Hepatic stellate cell (primary cell): ENCODE data around the gene TRDN.
"Not testable (repeated sequence)": the region's sequence is repeated elsewhere in the genome, so short reads cannot be mapped to it uniquely, and the experiment has no call there.

Experiments
- DNase-seq: peaks from one replicate; pipeline ENCODE4 v3.0.0; 2011; ENCODE audit warnings: low spot score

Gene TRDN

GRCh38 chr6:123288649-123289048, 348.1 kb downstream of the TRDN start:
- no peak for DNase-seq

- DNase-seq = no peak
Measured at GRCh38 chr6:123276546-123276980, 360.2 kb downstream of the TRDN start.

DNA sequence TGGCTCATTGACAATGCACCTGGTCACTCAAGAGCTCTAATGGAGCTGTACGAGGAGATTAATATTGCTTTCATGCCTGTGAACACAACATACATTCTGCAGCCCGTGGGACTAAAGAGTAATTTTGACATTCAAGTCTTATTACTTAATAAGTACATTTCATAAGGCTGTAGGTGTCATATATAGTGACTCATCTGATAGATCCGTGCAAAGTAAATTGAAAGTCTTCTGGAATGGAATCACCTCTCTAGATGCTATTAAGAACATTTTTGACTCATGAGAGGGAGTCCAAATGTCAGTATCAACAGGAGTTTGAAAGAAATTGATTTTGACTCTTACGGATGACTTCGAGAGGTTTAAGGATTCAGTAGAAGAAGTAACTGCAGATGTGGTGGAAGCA, 372.8 kb downstream of the TRDN start:
- DNase-seq = no peak

DNA sequence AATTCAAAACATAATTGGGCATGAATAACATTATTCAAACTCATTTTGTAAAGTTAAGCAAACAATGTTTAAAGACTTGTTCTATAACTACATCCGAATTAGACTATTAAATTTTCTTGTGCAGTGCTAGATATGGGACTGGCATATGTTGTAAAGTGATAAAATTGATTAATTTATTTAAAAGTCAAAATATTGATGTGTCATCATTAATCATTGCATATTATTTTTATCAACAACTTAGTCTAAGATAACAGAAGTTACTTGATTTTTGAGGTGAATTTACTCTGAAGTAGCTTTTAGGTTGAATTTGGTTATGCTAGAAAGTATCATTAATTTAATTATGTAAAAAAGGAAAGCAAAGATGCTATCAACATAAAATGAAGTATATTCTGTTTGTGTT, 396.1 kb downstream of the TRDN start:
- no peak for DNase-seq

- no peak for DNase-seq
Measured at GRCh38 chr6:123233336-123233735, 403.4 kb downstream of the TRDN start.

DNA sequence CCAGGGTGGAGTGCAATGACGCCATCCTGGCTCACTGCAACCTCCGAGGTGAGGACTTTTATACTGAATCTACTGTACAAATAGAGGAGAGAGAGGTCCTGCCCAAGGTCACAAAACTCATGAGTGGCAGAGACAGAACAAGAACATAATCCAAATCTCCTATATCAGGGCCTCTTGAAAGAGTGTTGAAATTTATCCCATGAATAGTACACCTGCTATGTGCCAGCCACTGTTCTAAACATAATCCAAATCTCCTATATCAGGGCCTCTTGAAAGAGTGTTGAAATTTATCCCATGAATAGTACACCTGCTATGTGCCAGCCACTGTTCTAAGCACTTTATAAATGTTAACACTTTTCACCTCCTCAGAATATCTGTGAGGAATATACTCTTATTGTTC, 409.0 kb downstream of the TRDN start:
- not testable (repeated sequence) for DNase-seq

- DNase-seq = no peak
Measured at GRCh38 chr6:123226398-123226797, 410.4 kb downstream of the TRDN start.

GRCh38 chr6:123224077-123224476, 412.7 kb downstream of the TRDN start:
- no peak for DNase-seq

GRCh38 chr6:123223461-123223860, 413.3 kb downstream of the TRDN start:
- DNase-seq = no peak

- no peak for DNase-seq
Measured at GRCh38 chr6:123215211-123215610, 421.5 kb downstream of the TRDN start.

DNA sequence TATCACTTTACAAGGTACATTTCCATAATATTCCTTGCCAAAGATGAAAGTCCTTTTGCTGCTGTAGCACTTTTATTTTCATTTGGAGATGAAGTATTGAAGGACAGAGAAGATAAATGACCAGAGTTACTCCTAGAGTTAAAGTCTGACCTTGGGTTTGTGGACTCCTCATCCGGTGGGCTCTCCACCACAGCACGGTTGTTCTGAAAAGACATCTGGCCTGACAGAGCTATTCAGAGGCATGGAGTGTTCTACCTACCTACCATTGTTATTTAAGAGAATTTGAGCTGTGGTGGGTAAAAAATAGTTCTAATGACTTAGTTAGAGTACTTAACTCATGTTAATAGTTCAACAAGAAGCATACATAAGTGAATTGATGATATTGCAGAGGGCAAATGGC, 422.3 kb downstream of the TRDN start:
- no peak for DNase-seq

DNA sequence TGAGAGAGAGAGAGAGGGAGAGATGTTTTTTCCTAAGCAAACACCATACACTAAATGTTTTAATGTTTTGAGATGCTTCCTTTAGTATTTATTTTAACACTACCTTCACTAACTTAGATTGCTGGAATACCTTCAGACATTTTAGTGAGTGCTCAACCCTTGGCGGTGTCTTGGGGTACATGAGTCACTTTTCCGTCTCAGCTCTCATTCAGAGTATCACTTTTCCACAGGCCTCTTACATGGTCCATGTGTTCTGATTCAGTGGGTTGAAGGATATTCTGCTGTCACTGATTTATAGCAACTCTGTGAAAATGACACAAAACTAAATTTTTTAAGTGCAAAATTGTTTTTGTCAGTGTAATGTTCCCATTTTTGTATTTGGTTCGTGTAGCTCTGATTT, 422.8 kb downstream of the TRDN start:
- DNase-seq = no peak

- no peak for DNase-seq
Measured at GRCh38 chr6:123211777-123212545, 424.8 kb downstream of the TRDN start.

DNA sequence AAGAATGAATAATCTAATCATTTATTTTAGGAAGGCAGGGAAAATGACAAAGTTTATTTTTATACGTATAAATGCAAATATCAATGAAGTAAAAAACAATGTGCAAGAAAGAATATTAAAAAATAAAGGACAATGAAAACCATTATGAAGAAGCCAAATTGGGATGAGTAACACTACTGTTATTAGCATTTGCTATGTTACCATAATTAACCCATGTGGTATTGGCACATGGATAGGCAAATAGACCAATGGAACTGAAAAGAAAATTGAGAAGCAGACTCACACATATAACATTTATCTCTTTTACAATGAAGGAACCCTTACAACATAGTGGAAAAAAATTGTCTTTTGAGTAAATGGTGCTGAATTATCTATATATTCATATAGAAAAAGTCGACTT, 426.1 kb downstream of the TRDN start:
- DNase-seq = no peak

- no peak for DNase-seq
Measured at GRCh38 chr6:123207967-123208510, 428.7 kb downstream of the TRDN start.

DNA sequence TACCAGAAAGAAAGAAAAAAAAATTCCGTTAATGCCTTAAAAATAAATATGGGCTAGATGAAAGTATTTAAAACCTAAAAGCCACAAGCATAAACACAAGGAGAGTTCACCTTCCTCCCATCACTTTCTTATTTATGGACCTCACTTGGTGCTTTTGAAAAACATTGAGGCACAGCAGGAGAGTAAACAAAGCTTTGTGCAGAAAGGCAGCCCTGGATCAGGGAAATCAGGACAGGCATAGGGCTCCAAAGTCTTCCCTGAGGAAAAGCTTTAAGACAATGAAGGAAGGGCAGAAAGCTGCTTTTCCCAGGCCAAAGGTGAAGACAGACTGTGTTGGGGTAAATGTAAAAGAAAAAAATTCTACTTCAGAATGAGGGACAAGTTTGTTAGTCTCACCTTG, 432.8 kb downstream of the TRDN start:
- no peak for DNase-seq

DNA sequence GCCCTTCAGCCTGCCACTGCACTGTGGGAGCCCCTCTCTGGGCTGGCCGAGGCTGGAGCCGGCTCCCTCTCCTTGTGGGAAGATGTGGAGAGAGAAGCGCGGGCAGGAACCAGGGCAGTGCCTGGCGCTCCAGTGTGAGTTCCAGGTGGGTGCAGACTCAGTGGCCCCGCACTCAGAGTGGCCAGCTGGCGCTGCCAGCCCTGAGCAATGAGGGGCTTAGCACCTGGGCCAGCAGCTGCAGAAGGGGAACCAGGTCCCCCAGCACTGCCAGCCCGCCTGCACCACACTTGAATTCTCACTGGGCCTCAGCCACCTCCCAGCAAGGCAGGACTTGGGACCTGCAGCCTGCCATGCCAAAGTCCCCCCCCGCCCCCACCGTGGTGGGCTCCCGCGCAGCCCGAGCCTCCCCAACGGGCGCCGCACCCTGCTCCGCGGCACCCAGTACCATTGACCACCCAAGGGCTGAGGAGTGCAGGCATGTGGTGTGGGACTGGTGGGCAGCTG, 434.8 kb downstream of the TRDN start:
- DNase-seq = no peak

DNA sequence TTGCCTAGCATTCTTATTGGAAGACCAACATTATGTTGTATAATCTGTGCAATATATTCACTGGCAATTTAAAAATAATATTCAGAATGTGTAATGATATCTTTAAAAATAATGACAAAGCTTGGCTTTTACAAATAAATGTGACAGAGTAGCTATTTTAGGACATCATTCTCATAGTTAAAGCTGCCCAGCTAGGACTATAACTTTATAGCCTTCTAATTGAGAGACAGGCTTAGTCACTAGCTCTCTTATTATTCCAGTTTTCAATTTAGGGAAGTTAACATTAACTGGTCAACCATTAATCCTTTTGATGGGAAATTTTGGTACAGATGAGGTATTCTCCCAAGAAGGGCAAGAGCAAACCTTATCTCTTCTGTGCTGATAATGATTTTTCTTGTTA, 443.5 kb downstream of the TRDN start:
- DNase-seq = no peak

DNA sequence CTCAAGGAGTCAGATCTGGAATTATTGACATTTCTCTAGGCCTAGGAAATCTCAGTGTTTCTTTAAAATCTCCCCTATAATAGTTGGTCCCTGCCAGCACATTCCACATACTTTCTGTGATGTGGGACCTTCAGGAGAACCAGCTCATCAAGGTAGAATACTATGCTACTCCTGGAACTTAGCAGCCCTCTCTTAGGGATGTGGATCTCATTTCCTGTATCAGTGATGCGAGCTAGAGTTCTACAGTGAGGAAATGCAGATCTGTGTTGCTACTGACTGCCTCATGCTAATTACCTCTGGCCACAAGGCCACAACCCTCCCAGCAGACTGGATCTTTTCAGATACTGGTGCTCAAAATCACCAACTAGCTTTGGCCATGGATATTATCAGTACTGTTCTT, 446.9 kb downstream of the TRDN start:
- DNase-seq = no peak

GRCh38 chr6:123182998-123183397, 453.8 kb downstream of the TRDN start:
- no peak for DNase-seq

- DNase-seq = no peak
Measured at GRCh38 chr6:123176706-123177105, 460.0 kb downstream of the TRDN start.

- no peak for DNase-seq
Measured at GRCh38 chr6:123171341-123172115, 465.2 kb downstream of the TRDN start.

GRCh38 chr6:123169774-123170095, 467.0 kb downstream of the TRDN start:
- DNase-seq = no peak
